Measurements from ENCODE around the gene MYLK4. TPM values are rescaled to one million over a fixed set of nuclear protein-coding genes. Genes with fewer than 3 reads are reported as not detected.

The MYLK4 gene
- total RNA-seq, 1 experiment from 2014 or later, result 0.40 TPM

- no peak for DNase-seq (ENCODE audit: low read depth)
Observed at GRCh38 chr6:2734488-2735166, 16.1 kb downstream of the MYLK4 start.

GRCh38 chr6:2733736-2734480 lies 16.8 kb downstream of the MYLK4 start:
- DNase-seq (ENCODE audit: low read depth), result no peak

- DNase-seq (ENCODE audit: low read depth), result peak; percentile 28
Observed at GRCh38 chr6:2733324-2733723, 17.4 kb downstream of the MYLK4 start.

GRCh38 chr6:2732503-2733089 lies 18.1 kb downstream of the MYLK4 start:
- no peak for DNase-seq (ENCODE audit: low read depth)

GRCh38 chr6:2731281-2731909 lies 19.3 kb downstream of the MYLK4 start:
- DNase-seq (ENCODE audit: low read depth), result no peak

- DNase-seq (ENCODE audit: low read depth), result no peak
Observed at GRCh38 chr6:2730353-2731107, 20.2 kb downstream of the MYLK4 start.

GRCh38 chr6:2729921-2730320 lies 20.8 kb downstream of the MYLK4 start:
- DNase-seq (ENCODE audit: low read depth), result no peak

GRCh38 chr6:2725999-2726567 lies 24.6 kb downstream of the MYLK4 start:
- DNase-seq (ENCODE audit: low read depth), result peak; percentile 27

GRCh38 chr6:2725364-2725988 lies 25.2 kb downstream of the MYLK4 start:
- DNase-seq (ENCODE audit: low read depth), result no peak

- no peak for DNase-seq (ENCODE audit: low read depth)
Observed at GRCh38 chr6:2721219-2721618, 29.5 kb downstream of the MYLK4 start.

- no peak for DNase-seq (ENCODE audit: low read depth)
Observed at GRCh38 chr6:2719093-2719455, 31.6 kb downstream of the MYLK4 start.

GRCh38 chr6:2718334-2719092 lies 32.2 kb downstream of the MYLK4 start:
- DNase-seq (ENCODE audit: low read depth), result no peak

- DNase-seq (ENCODE audit: low read depth), result no peak
Observed at GRCh38 chr6:2716936-2717700, 33.6 kb downstream of the MYLK4 start.

GRCh38 chr6:2715737-2716136 lies 35.0 kb downstream of the MYLK4 start:
- DNase-seq (ENCODE audit: low read depth), result no peak

- DNase-seq (ENCODE audit: low read depth), result peak; percentile 81
Observed at GRCh38 chr6:2714111-2714895, 36.4 kb downstream of the MYLK4 start.

GRCh38 chr6:2713473-2714110 lies 37.1 kb downstream of the MYLK4 start:
- peak; percentile 10 for DNase-seq (ENCODE audit: low read depth)

GRCh38 chr6:2712102-2712501 lies 38.6 kb downstream of the MYLK4 start:
- no peak for DNase-seq (ENCODE audit: low read depth)

GRCh38 chr6:2710412-2710811 lies 40.3 kb downstream of the MYLK4 start:
- no peak for DNase-seq (ENCODE audit: low read depth)
